ENCODE measurements around the gene CTPS1.

GRCh38 chr1:41038110-41038509 lies 58.6 kb downstream of the CTPS1 start:
- no peak for TF ChIP-seq EP300 (IDR thresholded peaks at IDR 0.05)
- TF ChIP-seq POLR2A (IDR thresholded peaks at IDR 0.05), result no peak
- TF ChIP-seq, protein P1, sequence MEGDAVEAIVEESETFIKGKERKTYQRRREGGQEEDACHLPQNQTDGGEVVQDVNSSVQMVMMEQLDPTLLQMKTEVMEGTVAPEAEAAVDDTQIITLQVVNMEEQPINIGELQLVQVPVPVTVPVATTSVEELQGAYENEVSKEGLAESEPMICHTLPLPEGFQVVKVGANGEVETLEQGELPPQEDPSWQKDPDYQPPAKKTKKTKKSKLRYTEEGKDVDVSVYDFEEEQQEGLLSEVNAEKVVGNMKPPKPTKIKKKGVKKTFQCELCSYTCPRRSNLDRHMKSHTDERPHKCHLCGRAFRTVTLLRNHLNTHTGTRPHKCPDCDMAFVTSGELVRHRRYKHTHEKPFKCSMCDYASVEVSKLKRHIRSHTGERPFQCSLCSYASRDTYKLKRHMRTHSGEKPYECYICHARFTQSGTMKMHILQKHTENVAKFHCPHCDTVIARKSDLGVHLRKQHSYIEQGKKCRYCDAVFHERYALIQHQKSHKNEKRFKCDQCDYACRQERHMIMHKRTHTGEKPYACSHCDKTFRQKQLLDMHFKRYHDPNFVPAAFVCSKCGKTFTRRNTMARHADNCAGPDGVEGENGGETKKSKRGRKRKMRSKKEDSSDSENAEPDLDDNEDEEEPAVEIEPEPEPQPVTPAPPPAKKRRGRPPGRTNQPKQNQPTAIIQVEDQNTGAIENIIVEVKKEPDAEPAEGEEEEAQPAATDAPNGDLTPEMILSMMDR (IDR thresholded peaks at IDR 0.05), result peak in 1 of 7 experiments; percentile 10
- TF ChIP-seq POLR2AphosphoS5 (IDR thresholded peaks at IDR 0.05), result no peak
